GM19193 (cell line): ENCODE results near the gene AKAP6.

Experiments
- POLR2A ChIP-seq: IDR thresholded peaks from 4 replicates; pipeline ENCODE4 v1.6.1; 2011; ENCODE audit not compliant: insufficient read depth, insufficient read length; ENCODE audit errors: extremely low read depth

The AKAP6 gene

DNA sequence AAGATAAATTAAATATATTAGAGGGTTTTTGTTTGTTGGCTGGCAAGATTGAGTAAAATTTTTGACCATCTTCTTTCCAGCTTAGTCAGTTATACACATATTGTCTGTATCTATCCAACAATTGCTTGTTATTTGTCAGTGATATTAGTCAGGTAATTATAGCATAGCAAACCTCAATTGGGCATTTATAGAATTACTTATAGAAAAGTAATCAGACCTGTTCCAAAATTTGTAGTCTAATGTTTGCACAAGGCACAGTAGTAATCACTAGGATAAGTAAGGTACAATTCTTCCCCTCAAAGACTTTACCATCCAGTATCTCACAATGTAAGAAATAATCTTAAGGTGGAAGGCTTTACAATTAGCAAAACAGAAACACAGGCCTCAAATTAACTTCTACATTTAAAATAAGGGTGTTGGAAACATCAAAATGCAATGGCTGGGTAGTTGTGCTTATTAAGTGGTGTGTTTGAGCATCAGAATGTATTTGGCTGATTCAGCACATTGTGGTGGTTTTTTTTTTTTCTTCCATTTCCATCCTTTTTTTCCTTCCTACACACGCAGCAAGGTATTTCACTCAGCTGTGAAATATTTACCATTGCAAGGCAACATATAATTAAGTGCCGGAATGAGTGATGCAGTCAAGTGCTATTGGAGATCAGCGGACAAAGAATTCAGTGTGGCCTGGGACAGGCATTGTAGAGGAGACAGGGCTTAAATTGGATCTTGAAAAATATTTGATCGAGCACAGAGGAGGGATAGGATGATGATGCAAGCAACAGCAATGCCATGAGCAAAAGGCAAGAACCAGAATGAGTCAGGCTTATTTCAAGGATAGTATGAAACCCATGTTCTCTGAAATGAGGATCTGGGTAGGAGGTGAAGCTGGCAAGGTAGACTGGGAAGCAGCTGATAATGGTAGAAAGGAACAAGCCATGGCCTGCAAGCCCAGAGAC lies 178.2 kb downstream of the AKAP6 start:
- TF ChIP-seq POLR2A: no peak

DNA sequence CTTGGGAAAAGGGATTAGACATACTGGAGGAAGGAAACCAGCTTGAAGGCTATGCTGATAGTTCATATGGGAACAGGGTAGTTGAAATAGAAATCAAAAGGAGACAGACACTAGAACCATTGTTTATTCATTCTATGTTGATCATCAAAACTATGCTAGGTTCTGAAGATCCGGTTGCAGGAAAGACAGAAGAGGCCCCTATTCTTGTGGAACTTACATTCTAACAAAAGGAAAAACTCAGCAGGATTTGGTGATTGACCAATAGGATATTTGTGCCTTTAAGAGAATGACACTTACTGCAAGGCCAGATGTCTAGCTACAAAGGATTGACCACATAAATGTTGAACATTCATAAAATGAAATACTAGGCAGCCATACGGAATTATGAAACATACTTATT lies 179.2 kb downstream of the AKAP6 start:
- TF ChIP-seq POLR2A: no peak

DNA sequence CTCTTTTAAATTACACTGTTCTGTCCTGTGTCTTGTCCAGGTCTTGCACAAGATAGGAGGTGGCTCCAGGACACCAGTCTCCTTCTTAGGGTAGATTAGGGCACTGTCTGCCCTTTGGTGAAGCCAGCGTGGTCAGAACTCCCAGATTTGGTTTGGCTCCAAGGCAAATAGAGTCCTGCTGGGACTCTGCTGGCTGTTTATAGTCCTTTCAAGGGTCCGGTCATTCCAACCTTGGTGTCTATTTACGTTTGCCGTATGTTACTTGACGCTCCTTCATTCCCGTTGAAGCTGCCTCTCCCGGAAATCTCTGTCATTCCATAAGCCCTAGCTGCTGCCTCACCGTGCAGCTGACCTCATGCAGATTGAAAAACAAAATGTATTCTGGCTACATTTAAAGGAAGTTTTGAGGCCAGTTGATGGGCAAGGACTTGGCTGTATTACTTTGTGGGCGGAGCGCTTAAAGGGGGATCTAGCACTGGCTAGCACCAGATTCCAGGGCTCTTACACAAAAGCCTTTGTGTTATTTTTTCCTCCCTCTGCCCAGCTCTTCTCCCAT lies 180.6 kb downstream of the AKAP6 start:
- no peak for TF ChIP-seq POLR2A

DNA sequence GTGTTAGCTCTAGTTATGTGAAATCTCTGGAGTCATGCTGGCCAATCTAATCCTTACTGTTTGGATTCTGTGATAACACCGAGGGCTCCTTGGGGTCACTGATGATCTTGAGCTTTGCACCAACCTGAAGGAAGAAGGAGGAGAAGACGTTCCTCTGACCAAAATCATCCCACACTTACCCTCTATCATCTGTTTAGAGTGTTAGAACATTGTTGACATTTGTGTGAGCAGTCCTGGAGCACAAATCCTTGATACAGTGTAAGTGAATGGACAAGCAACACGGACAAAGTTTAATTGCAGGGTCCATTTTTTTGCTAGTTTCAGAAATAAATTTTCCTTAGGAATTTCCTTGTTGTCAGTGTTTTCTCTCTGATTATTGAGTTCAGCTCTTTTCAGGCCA lies 181.7 kb downstream of the AKAP6 start:
- TF ChIP-seq POLR2A: no peak

DNA sequence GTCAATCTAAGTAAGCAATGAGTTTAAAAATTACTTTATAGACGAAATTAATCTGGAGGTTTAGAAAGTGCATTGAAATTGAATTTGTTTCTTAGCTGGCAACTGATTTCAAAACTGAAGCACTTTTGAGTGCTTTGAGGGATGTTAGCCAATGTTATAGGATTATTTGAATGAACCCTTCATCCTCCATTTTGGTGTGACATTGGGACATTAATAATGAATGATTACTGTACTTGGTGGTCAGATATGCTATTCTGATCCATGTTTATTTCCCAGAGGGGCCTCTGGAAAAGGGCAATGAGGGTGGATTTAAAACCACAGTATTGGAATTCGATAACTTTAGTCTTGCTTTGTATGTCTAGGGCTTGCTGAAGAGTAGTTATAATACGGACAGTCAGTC lies 183.2 kb downstream of the AKAP6 start:
- no peak for TF ChIP-seq POLR2A

DNA sequence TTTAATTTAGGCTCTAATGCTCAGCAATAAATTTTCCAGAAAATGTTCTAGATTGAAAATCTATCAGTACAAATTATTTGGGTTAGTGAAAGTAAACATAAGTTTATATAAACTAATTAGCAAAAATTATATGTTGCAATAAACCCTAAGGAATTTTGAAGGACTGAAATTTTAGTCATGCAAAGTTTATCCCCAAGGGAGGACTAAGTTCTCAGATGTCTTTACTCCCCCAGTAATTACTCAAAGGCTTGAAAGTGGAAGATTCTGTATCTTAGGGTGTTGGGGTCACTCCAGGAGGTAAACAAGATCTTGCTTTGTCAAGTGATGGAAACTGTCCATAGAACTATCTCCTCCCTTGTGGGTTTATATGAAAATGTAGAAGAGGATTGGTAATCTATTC lies 183.7 kb downstream of the AKAP6 start:
- TF ChIP-seq POLR2A: no peak

DNA sequence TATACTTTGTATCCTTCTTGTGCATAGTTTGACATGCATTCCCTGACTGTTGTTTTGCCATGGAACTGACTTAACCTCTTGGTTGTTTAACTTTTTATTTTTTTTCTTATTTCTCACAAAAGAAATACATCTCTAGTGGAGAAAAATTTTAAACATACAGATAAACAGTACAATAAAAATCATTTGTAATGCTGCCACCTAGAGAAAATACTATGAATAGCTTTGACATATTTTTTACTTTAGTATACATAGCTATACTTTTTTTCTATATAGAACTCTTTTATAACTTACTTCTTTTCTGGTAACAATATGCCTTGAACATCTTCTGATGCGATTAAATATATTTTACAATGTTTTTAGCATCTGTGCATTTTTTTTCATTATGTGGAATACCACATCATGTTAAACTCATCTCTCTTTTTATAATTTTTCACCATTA lies 184.5 kb downstream of the AKAP6 start:
- no peak for TF ChIP-seq POLR2A

DNA sequence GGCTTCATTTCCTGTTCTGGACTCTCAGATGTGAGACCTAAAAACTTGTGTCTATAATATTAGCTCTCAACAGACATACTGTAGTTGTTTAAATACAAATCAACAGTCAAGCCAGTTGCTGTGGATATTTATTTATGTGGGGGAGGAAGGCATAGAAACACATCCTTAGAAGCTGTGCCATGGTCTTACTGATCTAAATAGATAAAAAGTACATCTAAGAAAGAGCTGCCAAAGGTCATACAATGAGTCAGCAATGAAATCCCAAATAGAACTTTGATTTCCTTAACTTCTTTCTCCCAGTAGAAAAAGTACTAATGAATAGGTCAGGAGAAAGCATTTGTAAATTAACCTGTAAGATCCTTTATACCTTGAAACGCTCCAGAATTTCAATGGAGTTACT lies 185.1 kb downstream of the AKAP6 start:
- TF ChIP-seq POLR2A: no peak

DNA sequence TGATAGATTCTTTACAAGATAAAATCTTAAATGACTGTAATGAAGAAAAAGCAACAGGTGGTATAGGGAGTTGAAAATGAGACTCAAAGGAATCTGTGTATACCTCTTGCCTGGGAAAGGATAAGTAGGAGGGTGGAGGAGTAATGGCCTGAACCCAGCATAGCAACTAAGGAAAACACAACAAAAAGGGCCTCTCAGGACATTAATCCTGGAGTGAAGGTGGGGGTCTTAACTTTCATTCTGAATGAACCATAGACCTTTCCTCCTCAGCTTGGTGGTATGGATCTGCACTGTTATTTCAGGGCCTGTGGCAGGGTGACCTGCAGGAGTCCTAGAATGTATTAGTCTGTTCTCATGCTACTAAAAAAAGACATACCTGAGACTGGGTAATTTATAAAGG lies 185.6 kb downstream of the AKAP6 start:
- TF ChIP-seq POLR2A: no peak

DNA sequence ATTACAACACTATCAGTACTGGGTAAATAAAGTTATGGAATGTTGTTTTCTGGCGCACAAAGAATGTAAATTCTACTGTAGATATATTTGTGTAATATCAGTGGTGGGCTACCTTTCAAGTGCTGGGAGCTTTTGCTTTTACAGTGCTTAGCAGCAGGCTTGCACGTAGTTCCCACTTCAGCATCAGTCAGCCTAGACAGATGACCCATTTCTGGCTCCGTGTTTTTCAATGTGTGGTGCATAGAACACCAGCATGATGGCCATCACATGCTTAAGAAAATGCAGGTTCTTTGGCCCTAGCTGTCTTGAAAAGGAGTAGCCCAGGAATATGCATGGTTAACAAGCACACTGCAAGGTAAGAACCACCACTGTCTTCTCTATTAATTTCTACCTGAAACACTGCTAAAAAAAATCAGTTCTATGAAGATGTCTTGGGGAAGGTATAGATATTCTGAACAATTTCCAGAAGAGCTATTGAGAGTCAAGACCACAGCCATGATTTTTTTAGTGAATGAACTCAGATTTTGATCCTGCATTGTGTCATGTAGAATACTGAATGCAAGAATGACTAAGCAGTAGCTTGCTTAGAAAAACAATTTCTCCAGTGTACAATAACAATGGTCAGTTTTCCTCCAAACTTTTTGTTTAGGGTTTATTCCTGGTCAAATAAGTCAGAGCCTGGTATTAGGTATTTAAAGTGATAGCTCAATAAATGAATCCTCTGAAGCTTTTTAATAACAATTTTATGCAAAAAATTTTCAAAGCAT lies 195.7 kb downstream of the AKAP6 start:
- TF ChIP-seq POLR2A: no peak

DNA sequence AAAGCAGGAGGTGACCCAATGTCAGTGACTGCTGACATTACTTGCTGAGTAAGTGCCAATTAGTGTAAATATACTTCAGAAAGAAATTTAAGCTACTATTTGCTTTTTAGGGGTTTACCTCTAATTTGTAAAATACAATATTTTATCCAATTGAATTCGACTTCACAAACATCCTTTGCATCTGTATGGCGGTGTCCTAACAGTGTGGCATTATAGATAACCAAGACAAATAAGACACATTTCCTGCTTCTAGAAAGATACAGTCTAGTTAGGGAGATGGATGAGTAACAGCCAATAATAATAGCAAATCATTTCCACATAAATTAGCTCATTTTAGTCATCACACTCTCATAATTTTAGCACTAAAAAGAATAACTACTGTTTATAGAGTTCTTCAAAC lies 196.5 kb downstream of the AKAP6 start:
- no peak for TF ChIP-seq POLR2A

DNA sequence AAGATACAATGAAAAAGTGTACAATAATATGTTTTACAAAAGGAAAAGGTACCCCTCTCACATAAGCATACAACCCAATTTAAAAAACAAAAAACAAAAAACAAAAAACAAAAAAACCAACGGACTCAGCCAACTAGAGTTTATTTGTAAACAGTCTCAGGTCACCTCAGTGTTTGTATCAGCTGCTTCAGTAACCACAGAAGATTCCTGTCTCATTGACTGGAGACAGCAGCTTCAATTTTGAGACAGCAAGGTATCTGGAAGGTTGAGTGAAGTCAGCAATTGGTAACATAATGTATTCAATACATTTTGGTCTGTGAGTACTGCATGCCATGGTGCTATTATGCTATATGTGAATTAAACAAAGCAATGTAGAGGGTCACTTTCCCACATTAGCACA lies 201.7 kb downstream of the AKAP6 start:
- no peak for TF ChIP-seq POLR2A

DNA sequence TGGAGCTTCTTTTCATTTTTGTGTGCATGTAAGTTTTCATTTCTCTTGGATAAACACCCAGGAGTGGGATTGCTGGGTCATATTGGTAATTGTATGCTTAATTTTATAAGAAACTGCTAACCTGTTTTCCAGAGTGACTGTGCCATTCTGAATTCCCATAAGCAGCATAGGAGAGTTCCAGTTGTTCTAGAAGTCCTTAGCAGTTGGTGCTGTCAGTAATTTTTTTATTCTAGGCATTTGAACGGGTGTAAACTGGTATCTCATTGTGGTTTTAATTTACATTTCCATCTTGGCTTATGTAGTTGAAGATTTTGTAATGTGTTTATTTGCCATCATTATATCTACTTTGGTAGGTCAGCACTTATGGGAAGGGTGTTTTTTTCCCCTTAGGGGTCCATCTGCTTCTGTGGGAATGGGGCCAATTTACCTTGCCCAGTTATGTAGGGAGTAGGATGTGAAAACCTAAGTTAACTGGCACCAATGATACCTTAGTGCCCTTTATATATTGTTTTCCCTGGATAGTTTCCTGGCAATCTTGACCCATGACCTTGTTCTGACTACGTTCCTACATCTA lies 202.9 kb downstream of the AKAP6 start:
- no peak for TF ChIP-seq POLR2A

DNA sequence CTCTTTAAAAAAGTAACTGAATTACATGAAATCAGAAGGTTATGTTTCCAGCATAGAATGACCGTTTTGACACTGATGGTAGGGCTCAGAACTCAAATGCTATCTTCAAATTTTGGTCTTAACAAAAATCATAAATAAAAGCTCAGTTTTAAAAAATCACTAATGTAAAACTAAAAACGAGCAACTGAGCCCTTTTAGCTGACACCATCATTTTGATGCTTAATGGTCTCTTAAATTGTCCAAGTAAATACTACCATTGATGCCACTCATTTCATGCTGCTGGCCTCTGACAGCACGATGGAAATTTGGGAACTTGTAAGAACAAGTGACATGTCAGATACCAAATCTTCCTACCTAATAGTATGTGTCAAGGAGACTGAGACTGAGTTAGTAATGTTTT lies 205.0 kb downstream of the AKAP6 start:
- no peak for TF ChIP-seq POLR2A

DNA sequence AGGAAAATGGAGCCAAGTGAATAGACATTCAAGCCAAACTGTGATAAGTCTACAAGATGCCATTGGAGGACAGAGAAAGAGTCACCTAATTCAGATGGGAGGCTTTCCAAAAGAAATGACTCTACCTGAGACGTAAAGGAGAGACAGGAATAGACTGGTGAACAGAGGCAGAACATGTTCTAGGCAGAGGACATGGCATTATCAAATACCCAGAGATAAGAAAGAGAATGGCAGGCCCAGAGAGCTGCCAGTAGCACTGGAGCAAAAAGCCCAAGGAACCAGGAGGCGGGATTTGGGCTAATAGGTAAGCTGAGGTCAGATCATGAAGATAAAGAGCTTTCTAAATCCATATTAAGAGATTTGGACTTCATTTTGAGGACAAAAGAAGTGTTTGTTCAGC lies 207.1 kb downstream of the AKAP6 start:
- no peak for TF ChIP-seq POLR2A
